Kidney glomerular epithelial cell (primary cell): Measurements from ENCODE around the gene PARP12.

ENCODE experiments used
- DNase-seq: peaks from one replicate; lab custom pipeline; 2025; lab: John Stamatoyannopoulos, UW

Gene PARP12

GRCh38 chr7:140014123-140014522, 48.6 kb downstream of the PARP12 start:
- DNase-seq, result no peak

DNA sequence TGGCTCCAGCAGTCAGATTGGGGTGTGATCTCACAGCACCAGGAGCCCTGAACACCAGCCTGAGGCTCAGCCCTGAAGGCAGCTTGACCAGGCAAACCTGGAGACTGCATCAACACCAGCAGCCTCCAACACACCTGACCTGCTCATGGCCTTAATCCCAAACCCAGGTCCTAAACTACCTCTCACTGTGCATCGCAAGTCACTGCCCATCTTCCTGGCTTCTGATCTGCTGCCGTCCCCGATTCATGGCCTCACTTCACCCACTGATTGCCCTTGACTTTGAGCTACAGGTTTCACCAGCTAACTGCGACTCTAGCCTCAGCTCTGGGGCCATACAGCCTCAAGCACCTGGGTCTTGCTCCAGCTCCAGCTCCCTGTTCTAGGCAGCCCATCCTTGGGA, 49.1 kb downstream of the PARP12 start:
- no peak for DNase-seq

- no peak for DNase-seq
Observed at GRCh38 chr7:140010194-140010895, 52.4 kb downstream of the PARP12 start.

GRCh38 chr7:140009735-140010134, 53.0 kb downstream of the PARP12 start:
- no peak for DNase-seq

- no peak for DNase-seq
Observed at GRCh38 chr7:140008755-140009610, 53.8 kb downstream of the PARP12 start.

DNA sequence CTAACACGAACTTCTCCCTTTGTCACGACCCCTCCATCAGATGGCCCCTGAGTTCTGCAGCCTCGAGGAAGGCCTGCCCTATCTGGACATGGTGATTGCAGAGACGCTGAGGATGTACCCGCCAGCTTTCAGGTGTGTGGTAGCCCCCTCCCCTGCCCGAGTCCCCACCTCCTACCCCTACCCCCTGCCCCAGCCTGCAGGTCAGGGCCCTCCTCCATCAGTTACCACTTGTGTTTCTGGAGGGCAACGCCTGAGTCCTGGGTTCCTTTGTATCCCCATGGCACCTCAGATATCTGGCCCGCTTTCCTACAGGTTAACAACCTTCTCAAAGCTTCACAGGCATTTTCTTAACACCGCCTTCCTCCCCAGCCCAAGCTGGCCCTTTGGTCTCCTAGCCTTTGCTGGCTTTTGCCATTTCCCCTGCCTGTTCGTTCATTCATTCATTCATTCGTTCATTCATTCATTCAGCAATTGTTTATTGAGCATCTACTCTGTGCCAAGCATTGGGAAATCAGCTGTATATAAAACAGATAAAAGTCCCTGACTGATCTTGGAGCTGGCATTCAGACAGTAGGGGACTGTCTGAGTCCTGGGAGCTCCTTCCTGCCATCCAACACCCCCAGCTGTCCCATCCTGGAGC, 55.6 kb downstream of the PARP12 start:
- DNase-seq, result no peak

- DNase-seq, result no peak
Observed at GRCh38 chr7:140006600-140006999, 56.2 kb downstream of the PARP12 start.

GRCh38 chr7:140005754-140006503, 56.8 kb downstream of the PARP12 start:
- no peak for DNase-seq

GRCh38 chr7:140005341-140005740, 57.4 kb downstream of the PARP12 start:
- no peak for DNase-seq

- DNase-seq, result no peak
Observed at GRCh38 chr7:140004672-140005071, 58.1 kb downstream of the PARP12 start.

DNA sequence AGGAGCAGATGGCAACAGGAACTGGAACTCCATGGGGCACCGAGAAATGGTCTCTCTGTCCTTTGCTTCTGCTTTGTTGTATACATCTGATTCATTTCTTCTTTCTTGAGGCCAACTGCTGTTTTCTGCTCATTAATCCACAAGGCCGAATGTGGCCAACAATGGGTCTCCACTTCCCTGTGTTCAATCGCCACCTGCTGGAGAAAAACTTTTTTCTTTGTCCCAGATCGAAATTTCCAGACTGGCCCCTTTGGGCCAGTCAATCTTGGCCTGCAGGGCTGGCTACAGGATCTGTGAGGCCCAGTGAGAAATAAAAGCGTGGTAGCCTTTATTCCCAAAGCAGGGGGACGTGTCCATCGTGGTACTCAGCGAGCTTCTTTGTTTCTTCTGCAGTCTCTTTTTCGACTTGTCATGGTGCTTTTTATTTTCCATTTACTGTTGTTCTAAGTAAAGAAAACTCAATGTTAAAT, 58.8 kb downstream of the PARP12 start:
- peak; percentile 43 for DNase-seq

GRCh38 chr7:140000666-140001268, 62.0 kb downstream of the PARP12 start:
- DNase-seq, result no peak

- no peak for DNase-seq
Observed at GRCh38 chr7:139999516-139999915, 63.2 kb downstream of the PARP12 start.

GRCh38 chr7:139998572-139998971, 64.2 kb downstream of the PARP12 start:
- no peak for DNase-seq

DNA sequence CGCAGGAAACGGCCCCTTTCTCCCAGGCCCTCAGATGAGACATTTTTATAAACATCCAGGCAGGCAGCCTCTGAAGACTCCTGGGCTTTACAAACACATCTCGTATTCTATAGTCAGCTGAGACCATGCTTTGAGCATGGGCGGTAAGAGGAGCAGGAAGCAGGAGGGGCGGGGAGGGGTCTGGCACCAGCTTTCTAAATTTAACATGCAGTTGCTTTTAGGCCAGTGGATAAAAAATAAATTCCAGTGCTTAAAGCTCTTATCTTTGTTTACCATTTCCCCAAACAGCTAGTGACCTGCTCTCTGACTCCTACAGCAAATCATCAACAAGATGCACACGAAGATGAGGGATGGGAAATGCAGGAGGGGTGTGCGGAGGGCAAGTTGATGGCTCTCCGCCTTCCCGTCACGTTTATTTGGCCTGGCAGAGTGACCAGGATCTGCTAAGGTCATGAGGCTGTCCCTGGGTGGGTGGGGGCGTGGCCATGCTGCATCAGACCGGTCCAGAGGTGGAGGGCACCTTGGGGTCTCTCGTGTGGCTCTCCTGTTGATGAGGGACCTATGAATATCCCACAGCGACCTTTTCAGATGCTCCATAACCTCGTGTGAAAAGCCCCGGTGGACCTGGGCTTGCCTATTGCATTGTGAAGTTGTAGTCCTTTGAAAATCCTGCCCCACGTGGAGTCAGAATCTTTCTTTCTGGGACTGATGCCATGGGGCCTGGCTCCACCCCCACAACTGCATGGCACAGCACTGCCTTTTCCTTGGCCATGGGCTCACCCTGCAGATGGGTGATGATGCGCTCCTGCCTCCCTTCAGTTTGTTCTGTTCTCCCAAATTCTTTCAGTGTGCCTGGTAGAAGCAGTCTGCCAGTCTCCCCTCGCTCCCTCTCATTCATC, 67.5 kb downstream of the PARP12 start:
- DNase-seq, result no peak

GRCh38 chr7:139994356-139994755, 68.4 kb downstream of the PARP12 start:
- DNase-seq, result no peak

DNA sequence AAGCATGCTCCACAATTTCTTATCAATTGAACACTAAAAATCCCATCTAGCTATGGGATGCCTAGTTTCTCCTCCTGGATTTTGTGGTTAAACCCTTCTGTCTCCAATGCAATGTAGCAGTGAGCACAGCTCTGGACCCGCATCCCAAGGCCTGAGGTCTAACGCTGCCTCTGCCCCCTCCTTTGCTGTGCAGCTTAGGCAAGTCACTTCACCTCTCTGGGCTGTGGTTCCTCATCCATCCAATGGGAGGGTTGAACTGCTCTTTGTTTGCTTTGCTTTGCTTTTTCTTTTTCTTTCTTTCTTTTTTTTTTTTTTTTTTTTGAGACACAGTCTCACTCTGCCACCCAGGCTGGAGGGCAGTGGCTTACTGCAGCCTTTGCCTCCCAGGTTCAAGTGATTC, 69.2 kb downstream of the PARP12 start:
- no peak for DNase-seq

- DNase-seq, result no peak
Observed at GRCh38 chr7:139993169-139993568, 69.6 kb downstream of the PARP12 start.

DNA sequence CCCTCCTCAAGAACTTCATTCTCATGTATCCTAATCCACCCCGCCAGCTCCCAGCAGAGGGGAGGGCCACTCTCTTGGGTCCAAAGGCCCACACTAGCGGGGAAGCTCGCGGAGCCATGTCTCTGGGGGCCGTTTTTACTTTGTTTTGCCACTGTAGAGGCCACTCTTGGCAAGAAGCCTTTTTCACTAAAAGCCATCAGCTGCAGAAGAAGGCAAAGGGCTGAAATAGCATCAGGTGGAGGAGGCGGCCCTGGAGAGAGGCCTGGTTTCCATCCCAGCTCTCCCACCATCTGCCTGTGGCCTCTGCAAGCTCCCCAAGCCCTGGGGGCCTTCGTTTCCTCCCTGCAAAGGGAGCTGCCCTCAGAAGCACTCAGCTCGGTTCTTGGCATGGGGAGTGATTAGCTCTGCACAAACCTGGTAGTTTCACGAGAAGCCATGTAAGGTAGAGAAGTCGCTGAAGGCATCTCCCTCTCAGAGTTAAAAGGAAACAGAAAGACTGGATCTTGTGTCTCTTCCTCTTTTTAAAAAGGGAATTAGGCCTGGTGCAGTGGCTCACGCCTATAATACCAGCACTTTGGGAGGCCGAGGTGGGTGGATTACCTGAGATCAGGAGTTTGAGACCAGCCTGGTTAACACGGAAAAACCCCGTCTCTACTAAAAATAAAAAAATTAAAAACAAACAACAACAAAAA, 70.3 kb downstream of the PARP12 start:
- no peak for DNase-seq

DNA sequence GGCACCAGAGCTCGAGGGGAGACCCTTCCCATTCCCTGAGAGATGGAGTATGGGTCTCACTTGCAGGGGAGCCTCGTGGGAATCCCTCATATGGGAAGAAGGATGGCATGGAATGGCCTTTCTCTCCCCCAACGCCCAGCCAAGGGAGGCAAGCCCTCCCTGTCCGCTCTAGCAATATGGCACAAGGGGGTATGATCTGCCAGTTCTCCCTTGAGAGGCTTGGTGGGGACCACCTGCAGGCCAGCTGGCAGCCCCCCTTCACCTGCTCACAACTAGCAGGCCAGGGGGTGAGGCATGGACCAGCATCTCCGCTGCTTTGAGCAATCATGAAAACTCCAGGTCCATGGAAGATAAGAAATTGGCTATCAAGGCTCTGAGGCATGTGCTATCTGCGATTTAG, 70.8 kb downstream of the PARP12 start:
- DNase-seq, result no peak
